Dedifferentiated amniotic fluid mesenchymal stem cell (primary cell): Measurements from ENCODE around the gene HSF5.
"Not testable (repeated sequence)": the region's sequence is repeated elsewhere in the genome, so short reads cannot be mapped to it uniquely, and the experiment has no call there.

ENCODE experiments used
- DNase-seq: peaks from one replicate; pipeline ENCODE4 v3.0.0-alpha.2; 2016; ENCODE audit errors: extremely low spot score

HSF5 gene

DNA sequence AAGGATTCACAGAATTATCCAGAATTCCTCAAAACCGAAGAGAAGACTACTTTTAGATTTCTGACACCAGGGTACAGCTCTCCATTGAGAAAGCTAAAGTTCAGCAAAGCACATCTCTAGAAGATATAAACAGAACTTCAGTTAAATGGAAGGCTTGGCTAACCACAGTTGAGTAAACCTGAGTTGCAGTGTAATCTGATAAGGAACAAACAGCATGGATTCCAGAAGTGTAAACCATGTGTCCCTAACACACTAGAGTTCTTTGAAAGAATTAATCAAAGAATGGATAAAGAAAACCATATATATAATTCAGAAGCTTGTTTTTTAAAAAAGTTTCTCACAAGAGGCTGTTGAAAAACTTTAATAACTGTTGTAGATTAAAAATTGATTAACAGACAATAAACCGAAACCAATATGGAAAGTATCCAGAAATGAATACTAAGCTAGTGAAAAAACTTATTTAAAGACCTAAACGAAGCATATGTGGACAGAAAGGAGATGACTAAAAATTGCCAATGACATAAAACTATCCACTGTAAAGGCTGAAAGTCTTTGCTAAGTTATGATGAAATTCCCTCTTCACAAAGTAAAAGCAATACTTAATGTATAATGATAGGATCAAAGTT is 75.1 kb downstream of the HSF5 start:
- no peak for DNase-seq

DNA sequence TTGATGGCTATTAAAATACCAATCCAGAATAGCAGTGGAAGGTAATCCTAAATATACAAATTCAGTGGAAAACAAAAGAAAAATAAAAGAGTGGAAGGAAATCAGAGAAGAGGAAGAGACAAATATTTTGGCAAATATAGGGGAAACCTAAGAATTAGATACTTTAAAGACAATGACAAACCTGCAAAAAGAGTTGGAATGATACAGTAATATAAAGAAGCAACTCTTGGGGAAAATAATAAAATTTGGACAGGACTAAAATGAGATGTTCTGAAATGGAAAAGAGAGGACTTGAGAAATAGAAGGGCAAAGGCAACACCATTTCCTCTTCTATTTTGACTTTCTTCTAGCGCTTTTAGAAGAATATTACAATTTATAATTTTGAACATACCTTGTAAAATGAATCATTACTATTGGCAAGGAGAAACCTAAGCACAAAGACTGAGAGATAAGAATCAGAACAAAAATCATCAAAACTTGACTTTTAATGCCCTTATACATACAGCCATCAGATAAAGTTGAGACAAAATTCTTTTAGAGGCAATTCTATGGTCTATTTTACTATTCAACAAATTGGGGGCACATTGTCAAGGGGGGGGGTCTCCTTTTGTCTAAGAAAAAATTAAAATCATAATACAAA is 76.0 kb downstream of the HSF5 start:
- DNase-seq = no peak

DNA sequence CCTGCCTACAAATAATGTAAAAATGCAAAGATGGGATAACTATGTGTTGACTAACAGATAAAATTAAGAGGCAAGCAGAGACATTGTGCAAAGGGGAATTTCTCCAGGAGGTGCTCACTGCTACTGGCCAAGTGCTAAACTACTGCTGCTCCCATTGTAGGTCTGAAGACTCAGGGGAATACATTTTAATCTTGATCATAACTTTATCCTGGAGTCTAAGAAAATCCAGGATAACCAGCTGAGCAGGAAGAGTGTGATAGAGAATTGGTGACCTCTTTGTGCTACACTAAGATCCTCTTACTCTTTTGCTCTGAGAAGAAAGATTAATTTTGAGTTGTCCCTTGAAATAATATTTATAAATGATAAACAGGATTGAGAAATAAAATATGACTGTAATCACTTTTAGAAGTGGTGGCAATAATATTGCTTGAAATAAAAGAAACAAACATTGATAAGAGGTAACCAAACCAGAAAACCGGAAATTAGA is 76.8 kb downstream of the HSF5 start:
- no peak for DNase-seq

DNA sequence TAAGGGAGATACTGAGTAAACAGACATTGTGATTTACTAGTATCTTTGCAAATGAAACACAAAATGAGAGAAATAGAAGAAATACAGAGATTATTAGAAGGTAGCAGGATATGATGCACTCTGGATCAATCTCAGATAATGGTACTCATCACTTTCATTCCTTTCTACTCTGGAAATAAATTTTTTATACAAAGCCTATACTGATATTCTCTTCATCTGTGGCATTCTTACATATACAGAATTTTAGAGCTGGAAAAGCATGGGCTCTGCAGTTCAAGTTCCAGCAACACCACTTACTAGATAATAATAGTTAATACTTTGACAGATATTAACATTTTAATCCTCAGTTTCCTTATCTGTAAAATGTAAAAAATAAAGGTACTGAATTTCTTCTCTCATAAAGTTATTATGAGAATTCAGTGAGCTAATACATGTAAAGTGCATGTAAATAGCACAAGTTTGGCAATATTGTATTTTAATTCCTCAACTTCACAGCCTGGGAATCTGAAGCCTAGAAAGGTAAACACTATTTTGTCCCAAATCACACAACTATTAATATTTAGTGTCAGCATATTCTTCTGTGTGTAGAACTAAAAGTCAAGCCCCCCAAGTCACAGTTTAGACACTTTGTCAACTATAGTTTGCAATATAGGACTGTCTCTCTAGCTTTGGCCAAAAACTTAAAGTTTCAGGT is 77.3 kb downstream of the HSF5 start:
- DNase-seq = no peak

DNA sequence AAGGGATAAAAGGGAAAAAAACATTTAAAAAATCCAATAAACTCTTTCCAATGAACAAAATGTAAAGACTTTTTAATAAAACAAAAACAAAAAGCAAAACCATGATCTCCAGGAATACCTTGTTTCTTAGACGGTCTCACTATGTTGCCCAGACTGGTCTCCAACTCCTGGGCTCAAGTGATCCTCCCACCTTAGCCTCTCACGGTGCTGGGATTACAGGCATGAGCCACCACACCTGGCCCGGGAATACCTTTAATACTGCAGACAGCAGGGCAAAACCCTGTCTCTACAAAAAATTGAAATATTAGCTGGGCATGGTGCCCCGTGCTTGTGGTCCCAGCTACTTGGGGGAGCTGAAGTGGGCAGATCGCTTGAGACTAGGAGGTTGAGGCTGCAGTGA is 78.8 kb downstream of the HSF5 start:
- DNase-seq = no peak

DNA sequence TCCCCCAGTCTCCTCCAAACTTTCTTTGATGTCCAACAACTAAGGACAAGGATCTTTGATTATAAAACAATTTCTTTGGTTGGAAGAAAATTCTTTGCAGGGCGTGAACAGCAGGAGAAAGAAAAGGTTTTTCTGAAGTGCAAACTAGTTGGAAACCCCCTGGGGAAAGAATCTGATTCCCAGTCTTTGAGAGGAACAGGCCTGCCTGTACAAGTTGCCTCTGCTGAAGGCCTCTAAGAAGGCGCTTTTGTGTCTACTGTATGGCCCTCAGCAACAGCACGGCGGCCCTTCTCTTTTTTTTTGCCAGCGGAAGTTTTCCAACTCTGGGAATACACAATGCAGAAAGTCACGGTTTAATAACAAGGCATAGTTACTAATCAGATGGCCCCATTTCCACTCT is 84.9 kb downstream of the HSF5 start:
- no peak for DNase-seq

DNA sequence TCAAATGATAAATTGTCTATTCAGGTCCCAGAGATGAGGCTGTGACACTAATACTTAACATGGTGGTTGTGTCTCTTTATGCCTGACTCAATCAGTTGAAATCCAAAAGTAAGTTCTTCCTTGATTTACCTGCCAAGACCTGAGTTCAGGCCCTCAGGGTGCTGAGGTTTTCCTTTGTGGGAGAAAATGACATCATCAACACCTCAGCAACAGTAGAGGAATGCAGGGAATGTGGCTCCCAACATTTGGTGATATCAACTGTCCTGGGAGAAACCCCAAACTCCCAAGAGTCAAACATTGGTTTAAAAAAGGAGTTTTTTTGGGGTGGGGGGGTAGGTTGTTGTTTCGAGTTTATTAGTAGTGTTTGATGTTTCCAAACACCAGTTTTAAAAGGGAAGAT is 85.5 kb downstream of the HSF5 start:
- no peak for DNase-seq

DNA sequence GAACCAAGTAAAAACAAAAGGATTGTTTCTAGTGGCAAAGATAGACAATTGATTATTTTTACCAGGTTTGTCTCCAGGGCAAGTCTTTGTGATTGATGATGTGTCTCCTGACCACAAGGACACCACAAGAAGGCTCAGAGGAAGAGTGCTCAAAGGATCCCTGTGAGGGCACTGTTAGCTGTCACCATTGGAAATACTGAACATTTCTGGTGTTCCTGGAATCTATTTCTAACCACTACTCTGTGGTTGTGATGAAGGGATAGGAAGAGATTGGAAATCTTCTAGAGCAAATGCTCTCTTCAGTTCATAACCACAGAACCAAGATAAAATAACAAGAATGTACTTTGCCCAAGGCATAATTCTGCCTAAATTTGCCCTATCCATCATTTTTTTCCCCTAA is 86.2 kb downstream of the HSF5 start:
- no peak for DNase-seq

DNA sequence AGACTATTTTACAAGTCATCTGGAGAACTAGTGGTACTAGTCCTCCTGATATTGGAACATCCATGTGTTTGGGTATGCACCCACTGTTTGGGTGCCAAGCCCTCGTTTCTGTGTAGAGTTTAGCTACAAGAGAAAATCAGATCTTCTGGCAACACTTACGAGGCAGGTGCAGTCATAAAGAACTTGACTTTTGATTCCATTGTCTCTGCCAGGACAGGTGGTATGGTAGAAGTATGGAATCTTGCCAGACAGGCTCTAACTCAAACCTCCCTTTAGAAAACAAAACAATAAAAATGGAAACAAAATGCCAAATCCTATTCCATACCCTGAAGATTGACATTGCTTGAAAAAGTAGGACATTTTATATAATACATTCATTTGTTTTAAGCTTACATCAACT is 86.9 kb downstream of the HSF5 start:
- DNase-seq = no peak

DNA sequence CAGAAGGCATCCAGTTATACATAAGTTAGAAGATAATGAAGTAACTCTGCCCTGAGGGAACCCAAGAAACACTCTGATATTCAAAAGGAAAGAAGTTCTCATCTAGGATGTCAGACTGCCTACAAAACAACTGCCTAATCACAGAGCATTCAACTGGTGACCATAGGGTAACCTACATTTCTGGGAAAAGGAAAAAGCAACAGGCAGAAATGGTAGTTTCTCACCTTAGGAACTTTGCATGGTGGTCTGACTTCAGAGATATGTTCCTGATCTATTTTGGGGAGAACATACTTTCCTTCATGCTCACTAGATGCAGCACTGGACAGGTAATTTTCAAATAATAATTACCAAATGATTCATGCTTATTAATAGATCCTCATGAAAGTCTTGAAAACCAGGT is 87.4 kb downstream of the HSF5 start:
- no peak for DNase-seq

DNA sequence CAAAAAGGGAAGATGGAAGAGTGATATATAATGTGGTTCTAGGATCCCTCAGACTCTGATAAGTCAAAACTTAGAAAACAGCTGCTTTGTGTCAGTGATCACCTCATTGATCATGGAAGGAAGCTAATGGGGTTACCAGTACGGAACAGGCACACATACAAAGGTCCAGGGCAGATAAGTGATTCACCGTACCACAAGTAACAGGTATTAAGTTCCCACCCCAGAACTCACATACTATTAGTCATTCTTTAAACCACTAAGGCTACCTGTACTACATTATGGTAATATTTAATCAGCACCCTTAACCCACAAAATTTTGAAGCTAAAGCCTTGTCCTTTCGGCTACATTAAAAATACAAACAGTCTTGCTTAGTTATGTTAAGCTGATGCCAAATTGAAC is 88.2 kb downstream of the HSF5 start:
- no peak for DNase-seq

DNA sequence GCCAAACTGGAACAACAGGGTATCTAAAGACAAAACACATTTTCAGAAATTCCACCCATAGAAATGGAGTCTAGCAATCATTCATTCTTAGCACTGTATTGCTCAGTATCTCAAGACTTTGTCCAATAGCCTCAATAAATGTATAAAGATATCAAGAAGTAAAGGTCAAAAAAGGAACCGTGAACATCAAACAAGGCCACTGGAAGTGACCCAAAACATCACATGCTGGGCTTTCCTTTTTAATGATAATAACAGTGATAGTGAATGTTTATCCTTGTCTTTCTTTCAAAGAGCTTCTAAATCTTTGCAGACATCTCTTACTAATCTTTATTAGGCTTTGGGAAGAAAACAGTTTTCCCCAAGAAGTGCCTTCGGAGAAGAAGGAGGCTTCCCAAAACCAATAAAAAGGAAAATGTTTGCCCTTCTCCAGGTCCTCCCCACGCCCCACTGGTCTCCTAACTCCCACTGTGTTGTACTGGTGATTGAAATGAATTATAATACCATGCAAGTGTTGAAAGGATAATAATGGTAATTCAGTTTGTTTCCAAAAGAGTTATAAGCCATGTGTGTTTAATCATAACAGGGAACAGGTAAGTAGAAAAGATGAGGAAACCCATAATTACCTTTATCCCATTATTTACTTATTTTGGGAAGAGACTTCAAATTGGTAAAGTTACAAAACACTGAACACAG is 89.5 kb downstream of the HSF5 start:
- no peak for DNase-seq

DNA sequence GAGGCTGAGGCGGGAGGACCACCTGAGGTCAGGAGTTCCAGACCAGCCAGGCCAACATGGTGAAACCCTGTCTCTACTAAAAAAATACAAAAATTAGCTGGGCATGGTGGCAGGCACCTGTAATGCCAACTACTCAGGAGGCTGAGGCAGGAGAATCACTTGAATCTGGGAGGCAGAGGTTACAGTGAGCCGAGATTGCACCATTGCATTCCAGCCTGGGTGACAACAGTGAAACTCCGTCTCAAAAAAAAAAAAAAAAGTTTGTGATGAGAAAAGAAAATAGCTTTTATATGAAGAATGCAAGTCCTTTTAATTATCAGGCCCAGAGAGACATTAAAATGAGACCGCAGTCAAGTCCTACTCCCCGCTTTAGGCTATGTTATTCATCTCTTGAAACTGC is 90.8 kb downstream of the HSF5 start:
- DNase-seq = not testable (repeated sequence)

DNA sequence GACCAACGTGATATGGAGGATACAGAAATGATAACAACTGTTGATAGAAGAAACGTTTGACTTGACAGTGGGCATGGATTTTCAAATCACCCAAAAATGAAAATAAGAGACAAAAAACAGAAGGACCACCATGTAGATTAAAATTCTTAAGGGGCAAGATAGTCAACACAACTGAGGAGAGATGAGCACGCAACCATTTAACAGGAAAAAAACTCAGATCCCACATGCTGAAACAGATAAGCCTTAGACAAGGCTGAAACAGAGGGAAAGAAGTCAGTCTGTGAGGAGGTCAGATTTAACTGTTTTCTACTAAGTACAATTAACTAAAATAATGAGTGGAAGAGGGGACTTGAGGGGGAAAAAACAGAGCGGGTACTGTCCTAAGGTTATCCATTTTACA is 92.0 kb downstream of the HSF5 start:
- no peak for DNase-seq

DNA sequence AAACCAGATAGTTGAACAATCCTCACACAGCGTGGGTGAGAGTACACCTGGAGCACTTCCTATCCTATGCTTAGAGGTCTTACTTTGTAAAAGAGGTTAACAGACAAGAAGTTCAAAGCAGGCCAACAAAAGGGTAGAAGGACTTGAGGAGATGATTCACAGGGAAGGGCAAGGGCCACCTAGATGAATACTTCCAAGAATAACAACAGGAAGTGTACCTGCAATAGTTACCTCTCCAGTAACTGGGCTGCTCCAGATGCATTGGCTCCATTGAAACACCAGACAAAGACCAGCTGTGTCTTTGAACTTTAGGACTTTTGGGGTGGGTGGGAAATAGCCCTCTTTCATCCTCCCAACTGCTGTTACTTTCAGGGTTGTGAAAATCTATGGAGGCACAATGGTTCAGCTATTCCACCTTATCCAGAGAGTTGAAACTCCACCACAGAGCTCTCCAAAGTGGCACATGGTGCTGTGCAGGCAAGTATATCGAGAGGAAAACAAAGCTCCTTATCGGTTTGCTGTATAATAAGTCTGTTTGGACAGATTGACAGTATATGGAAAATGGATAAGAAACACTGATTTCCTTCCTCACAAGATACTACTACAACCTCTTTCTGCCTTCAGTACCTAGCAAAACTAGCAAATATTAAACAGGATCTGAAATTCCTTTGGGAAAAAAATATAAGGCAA is 93.5 kb downstream of the HSF5 start:
- DNase-seq = no peak

DNA sequence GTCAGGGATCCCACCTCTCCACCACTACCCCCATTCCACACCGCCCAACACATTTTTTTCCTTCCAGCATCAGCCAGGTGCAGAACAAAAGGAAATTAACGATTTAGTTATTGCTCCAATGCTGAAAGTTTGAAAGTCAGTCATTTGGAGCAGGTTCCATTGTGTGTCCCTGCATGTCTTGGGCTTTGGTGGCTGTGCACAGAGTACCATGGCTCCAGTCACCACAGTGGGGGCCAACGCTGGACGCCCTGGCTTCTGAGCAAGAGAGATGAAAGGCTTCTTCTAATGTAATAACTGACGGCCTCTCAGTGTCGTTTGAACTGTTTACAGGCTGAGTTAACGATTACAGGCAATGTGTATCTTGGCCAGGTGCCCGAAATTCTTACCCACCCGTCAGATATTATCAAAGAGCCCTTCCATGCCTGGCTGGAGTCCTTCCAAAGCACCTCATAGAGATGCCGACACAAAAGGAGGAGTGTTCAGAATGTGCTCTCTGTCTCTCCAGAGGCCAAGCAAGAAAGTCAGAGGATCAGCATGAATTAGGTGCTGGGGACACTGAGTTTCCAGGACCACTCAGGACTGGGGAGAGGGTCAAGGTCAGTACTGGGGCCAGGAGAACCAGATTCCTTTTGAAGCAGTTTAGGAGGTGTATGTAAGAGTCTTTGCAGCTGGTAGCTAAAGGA is 96.8 kb downstream of the HSF5 start:
- no peak for DNase-seq

DNA sequence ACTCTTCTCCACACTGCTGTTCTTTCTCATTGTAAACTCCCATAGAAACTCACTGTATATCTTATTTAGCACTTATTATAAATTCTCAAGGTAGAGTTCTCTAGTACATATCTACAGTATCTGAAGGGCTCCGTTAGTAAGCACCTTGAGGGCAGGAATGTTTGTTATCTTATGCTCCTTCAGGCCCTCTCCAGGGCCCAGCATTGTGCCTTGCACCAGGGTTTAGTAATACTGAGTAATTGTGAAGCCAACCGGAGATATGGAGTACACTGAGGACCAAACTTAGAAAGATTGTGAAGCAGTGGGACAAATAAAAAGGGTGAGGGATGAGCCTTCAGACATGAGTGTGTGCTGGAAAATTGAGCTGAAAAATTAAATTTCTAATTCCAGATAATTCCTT is 97.3 kb downstream of the HSF5 start:
- DNase-seq = no peak

DNA sequence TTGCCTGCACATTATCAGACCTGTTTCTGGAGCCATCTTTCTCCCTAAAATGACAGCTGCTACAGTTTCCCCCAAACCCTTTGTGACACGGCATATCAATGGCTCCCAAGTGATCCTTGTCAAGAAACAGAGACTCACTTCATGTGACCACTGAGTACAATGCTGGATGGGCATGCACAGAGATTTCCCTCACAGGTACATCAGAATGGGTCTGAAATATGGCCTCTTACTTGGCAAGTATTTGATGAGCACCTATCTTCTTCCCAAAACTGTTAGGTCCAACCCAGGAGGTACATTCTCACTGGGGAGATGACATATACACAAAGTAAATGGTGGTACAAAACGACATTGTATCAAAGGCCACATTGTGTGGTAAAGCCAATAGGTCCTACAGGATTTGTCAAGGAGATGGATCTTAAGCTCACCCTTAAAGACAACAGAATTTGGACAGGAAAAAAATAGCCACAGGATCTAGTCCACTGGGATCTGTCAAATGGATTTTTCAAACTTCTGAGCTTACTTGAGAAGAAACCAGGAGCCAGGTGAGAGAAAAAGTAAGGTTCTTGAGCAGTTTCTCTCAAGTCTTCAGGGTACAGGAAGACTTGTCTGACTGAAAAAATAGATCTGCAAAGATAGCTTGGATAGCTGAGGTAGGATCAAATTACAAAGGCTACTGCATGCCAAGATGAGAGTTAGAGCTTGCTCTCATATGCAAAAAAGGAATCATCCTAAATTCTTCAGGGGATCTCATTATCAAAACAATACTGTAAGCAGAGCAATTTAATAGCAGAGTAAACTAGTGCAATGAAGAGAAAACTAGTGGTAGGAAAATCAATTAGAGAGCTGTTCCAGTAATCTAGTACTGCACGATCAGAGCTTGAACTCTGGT is 99.7 kb downstream of the HSF5 start:
- DNase-seq = no peak

DNA sequence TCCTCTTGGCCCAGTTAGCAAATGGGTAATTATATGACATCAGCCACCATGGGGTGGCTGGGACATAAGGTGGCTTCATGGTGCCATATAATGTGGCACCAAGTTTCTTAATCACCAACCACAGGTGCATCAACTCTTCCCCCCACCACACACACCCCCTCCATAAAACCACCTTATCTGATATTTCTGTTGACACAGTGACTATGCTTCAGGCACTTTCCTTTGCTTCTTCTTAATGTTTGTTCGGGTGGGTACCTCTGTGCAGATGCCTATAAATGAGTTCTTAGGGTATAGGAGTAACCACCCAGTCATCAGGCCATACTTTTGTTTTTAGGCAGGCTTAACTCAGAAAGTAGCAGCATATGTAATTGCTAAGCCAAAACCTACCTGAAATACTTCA is 100.4 kb downstream of the HSF5 start:
- no peak for DNase-seq

DNA sequence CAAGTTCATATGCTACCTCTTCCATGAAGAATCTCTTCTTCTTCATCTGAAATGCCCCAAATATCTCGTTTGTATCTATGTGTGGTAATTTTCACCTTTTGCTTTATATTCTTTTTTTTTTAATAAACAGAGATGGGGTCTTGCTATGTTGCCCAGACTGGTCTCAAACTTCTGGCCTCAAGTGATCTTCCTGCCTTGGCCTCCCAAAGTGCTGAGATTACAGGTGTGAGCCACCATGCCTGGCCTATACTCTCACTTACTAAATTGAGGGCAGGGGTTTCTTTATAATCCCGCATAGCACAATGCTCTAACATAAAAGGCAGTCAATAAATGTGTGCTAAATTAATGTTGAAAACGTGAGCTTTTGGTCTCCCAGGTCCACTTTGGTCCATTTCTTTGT is 101.5 kb downstream of the HSF5 start:
- no peak for DNase-seq
